GM18505 (cell line): ENCODE results near the gene CERS6.

Source experiments
- ATAC-seq: cut with Tn5 transposase; IDR thresholded peaks from one replicate; pipeline ENCODE4 v1.9.1; 2021; ENCODE audit not compliant: unreplicated experiment
- POLR2A ChIP-seq: IDR thresholded peaks from 4 replicates; pipeline ENCODE4 v1.6.1; 2011; ENCODE audit warnings: borderline replicate concordance; ENCODE audit not compliant: insufficient read depth, insufficient read length; ENCODE audit errors: extremely low read depth

The CERS6 gene

DNA sequence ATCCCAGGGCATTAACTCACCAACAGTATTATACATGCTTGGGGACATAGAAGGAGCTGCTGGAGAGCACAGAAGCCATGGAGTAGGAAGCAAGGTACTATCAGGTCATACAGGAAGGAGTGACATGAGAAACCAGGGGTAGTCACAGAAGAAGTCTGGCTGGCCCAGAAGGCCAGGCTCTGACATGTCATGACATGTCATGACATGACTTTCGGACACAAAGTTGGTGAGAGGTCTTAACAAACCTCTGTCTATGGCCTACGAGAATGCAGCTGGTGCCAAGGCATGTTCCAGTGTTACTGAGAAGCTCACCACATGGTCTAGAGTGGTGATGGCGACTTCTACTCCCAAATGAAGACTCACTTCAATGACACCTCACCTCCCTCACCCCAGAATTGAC, 3.3 kb upstream of the CERS6 start:
- TF ChIP-seq POLR2A = no peak
- no peak for ATAC-seq

DNA sequence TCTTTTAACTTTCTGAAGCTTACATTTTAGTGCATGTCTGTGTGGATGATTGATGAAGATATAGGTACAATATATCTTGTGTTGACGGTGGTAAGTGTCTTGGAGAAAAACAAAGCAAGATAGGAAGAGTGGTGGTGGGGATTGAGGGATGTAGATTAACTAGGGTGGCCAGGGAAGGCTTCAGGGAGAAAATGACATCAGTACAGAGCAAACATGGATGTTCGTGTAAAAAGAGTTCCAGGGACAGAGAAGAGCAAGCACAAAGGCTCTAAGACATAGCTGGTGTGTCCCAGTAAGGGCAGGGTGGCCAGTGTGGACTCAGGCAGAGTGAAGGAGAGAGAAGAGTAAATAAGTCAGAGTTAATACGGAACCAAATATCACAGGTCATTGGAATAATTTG, 2.7 kb upstream of the CERS6 start:
- TF ChIP-seq POLR2A = no peak
- ATAC-seq = no peak

- ATAC-seq = no peak
- no peak for TF ChIP-seq POLR2A
Measured at GRCh38 chr2:168454737-168455644, 1.1 kb upstream of the CERS6 start.

DNA sequence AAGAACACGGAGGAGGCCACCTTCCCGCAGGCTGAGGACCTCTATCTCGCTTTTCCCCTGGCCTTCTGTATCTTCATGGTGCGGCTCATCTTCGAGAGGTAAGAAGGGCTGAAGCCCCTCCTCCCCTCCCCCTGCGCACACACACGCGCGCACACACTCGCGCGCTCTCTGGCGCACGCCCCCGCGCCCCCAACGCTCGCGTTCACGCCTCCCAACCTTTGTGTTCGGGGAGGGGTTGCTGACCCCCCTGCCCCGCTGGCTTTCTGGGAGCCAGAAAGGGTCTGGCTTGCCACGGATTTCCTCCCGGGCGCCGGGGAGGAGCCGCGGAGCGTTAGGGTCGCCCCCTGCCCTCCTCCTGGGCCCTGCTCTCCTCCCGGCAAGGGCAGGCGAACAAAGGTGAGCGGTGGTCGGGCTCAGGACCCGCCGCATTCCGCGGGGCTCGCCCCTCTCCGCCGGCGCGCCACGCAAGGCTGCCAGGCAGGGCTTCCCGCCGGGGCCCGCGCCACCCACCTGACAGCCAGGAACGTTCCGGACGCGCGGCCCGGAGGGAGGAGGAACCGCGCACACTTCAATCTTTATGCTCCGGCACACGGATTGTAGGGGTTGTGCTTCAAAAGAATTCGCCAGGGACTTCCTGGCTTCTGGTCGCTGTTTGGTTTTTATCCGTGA, 583 bp downstream of the CERS6 start:
- no peak for TF ChIP-seq POLR2A
- peak; percentile 28 for ATAC-seq

DNA sequence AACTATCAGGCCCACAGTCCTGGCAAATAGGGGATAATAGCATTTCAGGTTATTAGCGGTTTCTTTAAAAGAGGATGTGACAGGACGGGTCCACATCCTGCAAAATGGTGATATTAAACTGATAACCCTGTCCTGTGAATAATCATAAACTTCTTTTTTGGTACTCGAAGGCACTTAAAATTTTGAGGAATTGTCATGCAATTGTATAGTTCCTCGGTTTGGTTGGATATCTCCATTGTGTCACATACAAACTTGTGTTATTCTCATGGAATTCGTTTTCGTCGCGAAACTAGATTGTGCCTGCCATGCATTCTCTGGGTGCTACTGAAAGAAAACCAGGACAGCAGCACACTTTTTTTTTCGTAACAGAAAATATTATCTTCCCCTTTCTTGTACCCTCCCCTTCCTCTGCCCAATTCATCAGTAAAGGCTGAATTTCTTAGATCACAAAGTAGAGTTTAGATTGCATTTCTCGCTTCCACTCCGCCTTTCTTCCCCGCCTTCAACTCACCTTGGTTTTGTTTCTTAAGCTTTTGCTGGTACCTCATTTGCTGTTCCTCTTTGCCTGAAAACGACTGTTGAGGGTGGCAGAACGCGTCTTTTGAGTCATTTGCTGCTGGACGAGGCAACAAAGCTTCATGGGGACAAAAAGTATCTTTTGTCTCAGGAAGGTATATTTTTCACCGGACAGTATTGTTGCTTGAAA, 1.3 kb downstream of the CERS6 start:
- no peak for TF ChIP-seq POLR2A
- peak; percentile 3 for ATAC-seq

- ATAC-seq = no peak
- no peak for TF ChIP-seq POLR2A
Measured at GRCh38 chr2:168458139-168458538, 2.1 kb downstream of the CERS6 start.

- TF ChIP-seq POLR2A = no peak
- ATAC-seq = no peak
Measured at GRCh38 chr2:168459256-168459655, 3.2 kb downstream of the CERS6 start.

DNA sequence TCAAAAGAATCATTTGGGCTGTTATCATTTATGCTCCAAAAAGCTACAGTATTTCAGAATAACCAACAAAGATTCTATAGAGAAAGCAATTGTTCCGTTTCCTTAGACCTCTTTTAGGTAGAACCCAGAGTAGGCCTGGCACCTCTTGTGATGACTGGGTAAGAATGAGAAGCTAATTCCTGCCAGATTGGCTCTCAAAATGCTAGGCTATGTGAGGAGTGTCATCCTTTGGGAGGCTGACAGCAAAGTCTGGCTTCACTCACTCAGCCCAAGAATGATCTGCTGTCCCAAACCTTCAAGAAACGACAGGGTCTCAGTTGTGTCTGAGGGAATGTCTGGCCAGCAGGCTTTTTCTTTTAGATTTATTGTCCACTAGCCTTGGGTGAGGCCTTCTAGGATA, 4.5 kb downstream of the CERS6 start:
- no peak for ATAC-seq
- TF ChIP-seq POLR2A = no peak

GRCh38 chr2:168461178-168461941, 5.3 kb downstream of the CERS6 start:
- no peak for TF ChIP-seq POLR2A
- ATAC-seq = no peak

GRCh38 chr2:168461942-168462331, 5.9 kb downstream of the CERS6 start:
- TF ChIP-seq POLR2A = no peak
- no peak for ATAC-seq

DNA sequence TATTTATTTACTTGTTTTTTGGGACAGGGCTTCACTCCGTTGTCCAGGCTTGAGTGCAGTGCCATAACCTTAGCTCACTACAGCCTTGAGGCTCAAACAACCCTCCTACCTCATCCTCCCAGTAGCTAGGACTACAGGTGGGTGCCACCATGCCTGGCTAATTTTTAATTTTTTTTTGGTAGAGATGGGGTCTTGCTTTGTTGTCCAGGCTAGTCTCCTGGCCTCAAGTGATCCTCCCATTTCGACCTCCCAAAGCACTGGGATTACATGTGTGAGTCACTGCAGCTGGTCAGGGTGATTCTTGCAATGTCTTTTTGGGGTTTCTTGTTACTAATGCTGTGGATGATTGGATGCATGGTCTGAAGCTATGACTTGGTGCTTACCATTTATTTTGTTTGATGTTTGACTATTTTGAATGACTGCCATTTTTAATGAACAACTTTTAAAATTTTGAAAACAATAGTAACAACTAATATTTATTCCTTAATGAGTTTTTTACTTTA, 6.5 kb downstream of the CERS6 start:
- no peak for ATAC-seq
- no peak for TF ChIP-seq POLR2A

DNA sequence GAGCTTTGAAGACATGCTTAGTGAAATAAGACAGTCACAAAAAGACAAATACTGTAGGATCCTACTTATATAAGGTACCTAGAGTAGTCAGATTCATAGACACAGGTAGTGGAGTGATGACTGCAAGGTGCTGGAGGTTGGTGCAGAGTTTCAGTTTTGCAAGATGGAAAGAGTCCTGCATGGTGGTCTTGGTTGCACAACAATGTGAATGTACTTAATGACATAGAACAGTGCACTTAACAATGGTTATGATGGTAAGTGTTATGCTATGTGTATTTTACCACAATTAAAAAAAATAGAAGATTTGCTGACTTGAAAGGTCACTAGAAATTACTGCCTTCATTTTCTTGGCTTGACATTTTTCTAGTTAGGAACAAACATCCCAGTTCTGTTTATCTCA, 9.5 kb downstream of the CERS6 start:
- no peak for ATAC-seq
- no peak for TF ChIP-seq POLR2A
